Fibroblast of skin of right biceps (primary cell): Measurements from ENCODE around the gene NPTX1.

Source experiments
- DNase-seq: peaks from one replicate; pipeline ENCODE4 v3.0.0-alpha.2; 2013

Gene NPTX1

DNA sequence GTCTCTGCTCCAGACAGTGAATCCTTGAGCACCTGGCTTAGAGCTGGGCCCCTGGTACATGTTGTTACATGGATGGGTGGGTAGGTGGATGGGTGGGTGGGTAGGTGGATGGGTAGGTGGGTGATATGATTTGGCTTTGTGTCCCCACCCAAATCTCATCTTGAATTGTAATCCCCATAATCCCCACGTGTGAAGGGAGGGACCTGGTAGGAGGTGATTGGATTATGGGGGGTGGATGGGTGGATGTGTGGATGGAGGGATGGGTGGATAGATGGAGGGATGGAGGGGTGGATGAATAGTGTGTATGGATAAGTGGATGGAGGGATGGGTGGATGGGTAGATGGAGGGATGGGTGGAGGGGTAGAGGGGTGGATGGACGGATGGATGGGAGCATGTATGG lies 26.6 kb upstream of the NPTX1 start:
- DNase-seq, result no peak

DNA sequence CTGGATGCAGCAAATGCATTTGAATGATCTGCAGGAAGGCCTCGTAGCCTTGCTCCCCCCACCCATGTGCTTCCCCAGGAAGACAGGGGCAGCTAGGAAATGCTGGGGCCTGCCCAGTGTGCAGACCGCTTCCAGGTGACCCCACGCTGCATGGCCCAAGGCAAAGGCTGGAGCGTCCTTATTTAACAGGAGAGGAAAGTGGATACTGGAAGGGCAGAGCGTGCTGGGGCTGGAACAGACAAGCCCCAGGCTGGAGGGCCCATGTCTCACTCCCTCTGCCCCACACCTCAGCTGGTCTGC lies 26.1 kb upstream of the NPTX1 start:
- DNase-seq, result no peak

DNA sequence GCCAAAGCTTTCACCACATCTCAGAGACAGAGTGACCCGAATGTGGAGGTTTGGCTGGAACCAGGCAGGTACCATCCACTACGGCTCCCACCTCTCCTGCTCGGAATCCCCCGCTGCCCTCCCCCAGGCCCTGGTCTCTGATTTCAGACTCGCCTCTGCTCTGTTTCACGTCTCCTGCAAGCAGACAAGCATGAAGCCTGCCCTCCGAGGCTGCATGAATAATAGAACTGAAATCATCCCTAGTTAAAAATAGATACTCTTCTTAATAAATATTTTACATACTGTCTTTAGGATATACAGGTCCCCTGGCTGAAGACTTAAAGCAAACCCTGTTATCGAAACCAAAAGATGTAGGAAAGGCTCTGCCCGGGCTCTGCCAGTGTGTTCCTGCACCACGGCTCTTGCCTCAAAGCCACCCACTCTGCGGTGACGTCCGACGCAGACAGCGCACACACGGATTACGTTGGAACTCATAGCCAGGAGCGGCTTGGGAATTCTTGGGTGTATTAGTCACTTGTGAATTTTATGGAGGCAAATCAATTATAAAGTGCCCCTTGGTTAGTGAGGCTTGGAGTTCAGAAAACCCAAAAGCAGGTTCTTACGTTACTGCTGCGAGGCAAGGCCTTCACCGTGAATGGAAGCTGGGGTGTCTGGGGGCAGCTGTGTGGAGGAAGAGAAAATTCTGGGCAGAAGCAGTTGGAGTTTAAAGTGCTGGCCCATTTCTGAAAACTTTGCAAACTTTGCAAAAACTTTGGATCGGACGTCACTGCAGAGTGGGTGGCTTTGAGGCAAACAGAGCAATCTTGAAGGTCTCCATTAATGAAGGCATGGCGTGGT lies 25.6 kb upstream of the NPTX1 start:
- peak; percentile 69 for DNase-seq

- no peak for DNase-seq
Measured at GRCh38 chr17:80499961-80500665, 23.7 kb upstream of the NPTX1 start.

GRCh38 chr17:80499560-80499959 lies 23.2 kb upstream of the NPTX1 start:
- no peak for DNase-seq

- no peak for DNase-seq
Measured at GRCh38 chr17:80498920-80499410, 22.6 kb upstream of the NPTX1 start.

DNA sequence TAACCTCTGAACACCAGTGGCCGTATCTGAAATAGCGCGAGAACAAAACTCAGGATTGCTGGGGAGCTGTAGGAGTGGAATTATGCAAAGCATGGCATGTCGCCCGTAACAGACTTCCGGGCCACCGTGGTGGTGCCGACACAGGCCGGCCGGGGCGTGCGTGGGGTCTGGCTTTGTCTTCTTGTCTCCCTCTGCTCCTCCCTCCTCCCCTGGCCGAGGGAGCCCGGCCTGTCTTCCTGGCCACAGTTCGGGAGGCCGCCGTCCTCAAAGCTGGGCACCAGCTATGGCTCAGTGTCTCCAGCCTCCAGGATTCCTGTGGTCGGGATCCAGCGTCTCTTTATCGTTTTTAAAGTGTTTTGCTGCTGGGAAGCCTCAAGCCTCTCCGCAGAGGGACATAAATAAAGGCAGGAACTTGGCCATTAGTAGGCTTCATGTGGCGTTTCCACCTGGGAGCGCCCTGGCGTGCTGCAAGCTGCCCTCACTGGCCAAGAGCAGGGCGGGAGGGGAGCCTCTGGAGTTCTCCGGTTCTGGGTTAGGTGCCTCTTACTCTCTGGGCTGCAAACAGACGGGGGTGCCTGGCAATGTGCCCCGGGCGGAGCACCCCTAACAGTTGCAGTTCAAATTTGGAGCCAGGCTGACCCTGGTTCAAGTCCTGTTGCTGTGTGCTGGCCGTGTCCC lies 22.0 kb upstream of the NPTX1 start:
- DNase-seq, result peak; percentile 51

GRCh38 chr17:80497726-80498241 lies 21.4 kb upstream of the NPTX1 start:
- no peak for DNase-seq

- no peak for DNase-seq
Measured at GRCh38 chr17:80494547-80494946, 18.1 kb upstream of the NPTX1 start.

DNA sequence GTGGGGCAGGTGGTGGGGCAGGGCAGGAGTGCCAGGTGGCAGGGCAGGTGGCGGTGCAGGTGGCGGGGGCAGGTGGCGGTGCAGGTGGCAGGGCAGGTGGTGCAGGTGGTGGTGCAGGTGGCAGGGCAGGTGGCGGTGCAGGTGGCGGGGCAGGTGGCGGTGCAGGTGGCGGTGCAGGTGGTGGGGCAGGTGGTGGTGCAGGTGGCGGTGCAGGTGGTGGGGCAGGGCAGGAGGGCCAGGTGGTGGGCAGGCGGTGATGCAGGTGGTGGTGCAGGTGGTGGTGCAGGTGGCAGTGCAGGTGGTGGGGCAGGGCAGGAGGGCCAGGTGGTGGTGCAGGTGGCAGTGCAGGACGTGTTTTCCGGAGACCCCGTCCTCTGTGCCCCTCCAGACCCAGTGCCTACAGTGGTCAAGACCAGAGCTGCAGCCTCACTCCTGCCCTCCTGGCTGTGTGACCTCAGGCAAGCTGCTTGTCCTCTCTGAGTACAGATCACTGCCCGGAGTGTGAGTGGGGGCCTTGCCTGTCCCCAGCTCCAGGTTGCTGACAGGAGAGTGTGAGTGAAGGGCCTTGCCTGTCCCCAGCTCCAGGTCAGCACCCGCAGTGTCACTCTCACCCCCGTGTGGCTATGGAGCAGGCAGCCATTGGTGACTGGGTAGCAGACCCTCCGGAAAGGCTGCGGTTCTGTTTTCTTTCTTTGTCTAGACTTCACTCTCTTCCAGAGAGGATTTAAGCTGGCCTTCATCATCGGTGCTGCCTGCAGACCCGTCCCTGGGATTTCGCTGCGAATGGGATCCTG lies 16.1 kb upstream of the NPTX1 start:
- no peak for DNase-seq

GRCh38 chr17:80491478-80492342 lies 15.3 kb upstream of the NPTX1 start:
- DNase-seq, result no peak

GRCh38 chr17:80487511-80487910 lies 11.1 kb upstream of the NPTX1 start:
- DNase-seq, result no peak

DNA sequence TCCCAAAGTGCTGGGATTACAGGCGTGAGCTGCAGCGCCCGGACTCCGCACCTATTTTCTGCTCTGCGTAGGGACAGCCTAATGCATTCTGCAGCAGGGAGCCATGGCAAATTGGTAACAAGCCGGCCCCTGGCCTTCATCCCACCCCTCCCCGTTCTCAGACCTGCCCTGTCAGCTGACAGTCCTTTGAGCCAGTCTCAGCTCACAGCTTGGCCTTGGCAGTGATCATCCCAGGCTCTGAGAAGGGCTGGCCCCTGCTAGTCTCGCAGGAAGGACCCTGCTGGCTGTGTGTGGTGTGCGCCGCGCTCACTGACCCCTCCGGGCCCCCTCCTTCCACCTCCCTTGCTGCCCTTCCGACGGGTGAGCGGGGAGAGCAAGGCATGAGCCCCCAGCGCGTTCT lies 10.3 kb upstream of the NPTX1 start:
- DNase-seq, result no peak

GRCh38 chr17:80485846-80486245 lies 9.4 kb upstream of the NPTX1 start:
- no peak for DNase-seq

DNA sequence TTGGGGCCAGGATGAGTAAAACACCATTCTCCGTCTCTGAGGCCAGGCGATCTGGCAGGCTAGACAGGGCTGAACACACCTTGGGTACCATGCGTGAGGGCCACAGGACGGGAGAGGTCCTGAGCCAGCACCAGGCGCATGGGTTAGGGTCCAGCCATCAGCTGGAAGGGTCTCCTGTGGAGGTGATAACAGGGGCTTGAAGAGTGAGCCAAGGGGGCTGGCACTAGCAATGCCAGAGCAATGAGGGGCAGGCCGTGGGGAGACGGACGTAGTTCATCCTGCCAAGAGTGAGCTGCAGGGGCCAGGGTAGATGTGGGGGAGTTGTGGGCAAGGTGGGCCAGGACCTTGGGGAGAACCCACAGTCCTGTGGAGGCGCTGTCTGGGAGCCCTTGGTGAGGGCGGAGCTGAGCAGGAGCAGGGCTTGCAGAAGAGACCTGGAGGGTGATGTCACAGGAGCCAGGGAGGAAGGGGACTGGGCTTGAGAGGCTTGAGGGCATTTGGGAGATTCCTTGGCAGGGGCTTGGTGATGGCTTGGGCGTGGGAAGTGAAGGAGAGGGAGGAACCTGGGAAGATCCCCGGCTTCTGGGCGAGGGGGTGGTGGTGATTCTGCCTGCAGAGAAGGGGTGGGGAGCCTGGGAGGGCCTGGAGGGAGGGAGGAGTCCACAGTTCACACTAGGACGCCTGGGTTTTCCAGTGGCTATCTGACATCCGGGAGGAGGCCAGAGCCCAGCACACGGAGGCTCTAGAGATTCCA lies 6.3 kb upstream of the NPTX1 start:
- DNase-seq, result no peak

DNA sequence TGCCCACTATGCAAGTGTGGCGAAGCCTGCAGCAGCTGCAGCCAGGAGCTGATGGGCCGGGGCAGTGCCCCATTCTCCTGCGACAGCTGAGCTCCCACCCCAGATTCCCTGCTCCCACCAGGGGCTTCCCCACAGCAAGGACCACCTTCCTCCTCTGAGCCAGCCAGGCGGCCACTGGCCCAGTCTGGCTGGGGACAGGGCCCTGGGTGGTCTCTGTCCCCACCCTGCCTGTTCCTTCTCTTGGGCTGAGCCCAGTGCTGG lies 5.6 kb upstream of the NPTX1 start:
- DNase-seq, result no peak

- DNase-seq, result no peak
Measured at GRCh38 chr17:80481284-80482057, 5.1 kb upstream of the NPTX1 start.

DNA sequence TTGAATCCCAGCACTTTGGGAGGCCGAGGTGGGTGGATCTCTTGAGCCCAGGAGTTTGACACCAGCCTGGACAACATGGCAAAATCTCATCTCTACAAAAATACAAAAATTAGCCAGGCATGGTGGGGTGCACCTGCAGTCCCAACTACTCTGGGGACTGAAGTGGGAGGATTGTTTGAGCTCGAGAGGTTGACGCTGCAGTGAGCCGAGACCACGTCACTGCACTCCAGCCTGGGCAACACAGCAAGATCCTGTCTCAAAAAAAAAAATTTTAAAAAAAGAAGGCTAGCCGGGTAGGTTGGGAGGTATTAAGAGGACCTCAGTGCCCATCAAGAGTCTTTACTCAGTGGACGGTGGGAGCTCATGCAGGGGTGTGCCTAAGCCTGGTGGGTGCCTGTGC lies 3.8 kb upstream of the NPTX1 start:
- no peak for DNase-seq

GRCh38 chr17:80479246-80479566 lies 2.8 kb upstream of the NPTX1 start:
- DNase-seq, result no peak

- DNase-seq, result no peak
Measured at GRCh38 chr17:80478487-80479245, 2.3 kb upstream of the NPTX1 start.
